Upper lobe of right lung (tissue), 1 donor: ENCODE data around the gene CPZ. TPM values are rescaled to one million over a fixed set of nuclear protein-coding genes. Genes with fewer than 3 reads are reported as not detected.
A peak's percentile ranks its signal among the peaks of the same experiment; 100 is the strongest.

Experiments
- ATAC-seq: fragments of 200-7000 bp; cut with Tn5 transposase; one replicate; pipeline ENCODE4 v1.9.1; 2020; ENCODE audit warnings: mild to moderate bottlenecking, moderate library complexity
- DNase-seq: peaks from one replicate; pipeline ENCODE4 v3.0.0-alpha.2; 2020
- H3K27ac ChIP-seq: fragments of 200-600 bp; one replicate; pipeline ENCODE4 v1.8.0; 2022
- H3K27me3 ChIP-seq: fragments of 200-600 bp; one replicate; pipeline ENCODE4 v1.8.0; 2022; ENCODE audit warnings: mild to moderate bottlenecking
- H3K36me3 ChIP-seq: fragments of 200-600 bp; one replicate; pipeline ENCODE4 v1.8.0; 2022
- H3K4me1 ChIP-seq: fragments of 200-600 bp; one replicate; pipeline ENCODE4 v1.8.0; 2022
- H3K4me3 ChIP-seq: fragments of 200-600 bp; one replicate; pipeline ENCODE4 v1.8.0; 2022; ENCODE audit warnings: mild to moderate bottlenecking
- H3K9me3 ChIP-seq: fragments of 200-600 bp; one replicate; pipeline ENCODE4 v1.8.0; 2022
- intact Hi-C: fragments of 100-400 bp; cut with DNase I; formaldehyde crosslinking; loops from one replicate; pipeline ENCODE4 v1.11.0; 2022
- long read RNA-seq: library from polyadenylated mRNA; unstranded; transcript quantifications from one replicate; pipeline ENCODE4 v2.0.0, GENCODE V29; 2021
- total RNA-seq: library from RNA; stranded (reverse); fragmentation: NEBNext Ultra II Directional; extraction: Animal tissue kit (Norgen Biotek cat#: 25700); gene quantifications from one replicate; pipeline ENCODE4 v1.2.1, GENCODE V29; 2021
- TF ChIP-seq, protein P1 (sequence below): fragments of 200-600 bp; IDR thresholded peaks from one replicate; pipeline ENCODE4 v1.8.0; 2022; ENCODE audit warnings: antibody characterized with exemption
- donor health status: DM: no; HTN: yes; CAD: no; lungs with severe emphysema.

Gene CPZ
- total RNA-seq = 6.7 TPM
- long read RNA-seq, partial matches to known transcripts = 2 of 9 reads
- long read RNA-seq, other reads (novel, unspliced or antisense) = 3 of 9 reads

DNA sequence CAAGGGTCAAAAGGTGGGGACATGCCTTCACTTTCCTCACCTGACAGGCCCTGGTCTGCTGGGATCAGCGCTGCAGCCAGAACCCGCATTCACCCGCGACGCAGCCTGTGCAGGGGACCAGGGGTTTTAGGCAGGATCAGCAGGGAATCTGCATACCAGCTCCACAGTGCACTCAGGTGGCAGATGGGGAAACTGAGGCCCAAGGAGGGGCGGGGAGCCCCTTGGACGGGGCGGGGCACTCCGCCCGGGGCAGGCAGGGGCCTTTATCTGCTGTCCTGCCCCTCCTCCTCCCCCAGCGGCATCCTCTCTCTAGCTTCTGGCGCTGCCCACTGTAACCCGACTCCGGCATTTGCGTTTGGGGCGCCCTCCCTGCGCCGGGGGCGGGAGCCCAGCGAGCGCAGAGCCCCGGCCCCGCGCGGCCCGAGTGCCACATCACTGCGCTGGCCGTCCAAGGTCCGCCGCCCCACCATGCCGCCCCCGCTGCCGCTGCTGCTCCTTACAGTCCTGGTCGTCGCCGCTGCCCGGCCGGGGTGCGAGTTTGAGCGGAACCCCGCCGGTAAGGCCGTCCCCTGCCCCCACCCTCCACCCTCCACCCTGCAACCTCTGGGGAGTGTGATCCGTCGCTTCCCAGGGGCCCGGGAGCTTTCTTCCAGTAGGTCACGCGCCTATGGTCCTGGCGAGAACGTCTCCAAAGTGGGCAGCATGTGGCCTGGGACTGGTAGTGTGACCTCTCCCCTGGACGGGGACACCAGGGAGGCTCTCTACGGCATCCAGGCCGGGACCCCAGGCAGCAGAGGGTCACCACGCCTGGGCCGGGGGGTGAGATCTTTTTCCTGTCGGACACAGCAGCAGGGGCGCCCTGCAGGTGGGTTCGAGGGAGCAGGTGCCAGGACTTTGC, at the start of gene CPZ:
TSS of gene CPZ (plus strand) at position 400 of the 898 bp plus-strand sequence. CDS start at position 469, 69 bp downstream.
- Histone ChIP-seq H3K9me3 (no peaks in the 10 kb centered on the region), H3K4me3 (peak within 1 kb of the TSS; percentile 39), H3K4me1 (no peaks in the 10 kb centered on the region), H3K36me3 (no peaks in the 10 kb centered on the region), H3K27ac (no peak within 1 kb of the TSS), H3K27me3 (peaks cover 41% of the 10 kb centered on the region)
- TF ChIP-seq, protein P1, sequence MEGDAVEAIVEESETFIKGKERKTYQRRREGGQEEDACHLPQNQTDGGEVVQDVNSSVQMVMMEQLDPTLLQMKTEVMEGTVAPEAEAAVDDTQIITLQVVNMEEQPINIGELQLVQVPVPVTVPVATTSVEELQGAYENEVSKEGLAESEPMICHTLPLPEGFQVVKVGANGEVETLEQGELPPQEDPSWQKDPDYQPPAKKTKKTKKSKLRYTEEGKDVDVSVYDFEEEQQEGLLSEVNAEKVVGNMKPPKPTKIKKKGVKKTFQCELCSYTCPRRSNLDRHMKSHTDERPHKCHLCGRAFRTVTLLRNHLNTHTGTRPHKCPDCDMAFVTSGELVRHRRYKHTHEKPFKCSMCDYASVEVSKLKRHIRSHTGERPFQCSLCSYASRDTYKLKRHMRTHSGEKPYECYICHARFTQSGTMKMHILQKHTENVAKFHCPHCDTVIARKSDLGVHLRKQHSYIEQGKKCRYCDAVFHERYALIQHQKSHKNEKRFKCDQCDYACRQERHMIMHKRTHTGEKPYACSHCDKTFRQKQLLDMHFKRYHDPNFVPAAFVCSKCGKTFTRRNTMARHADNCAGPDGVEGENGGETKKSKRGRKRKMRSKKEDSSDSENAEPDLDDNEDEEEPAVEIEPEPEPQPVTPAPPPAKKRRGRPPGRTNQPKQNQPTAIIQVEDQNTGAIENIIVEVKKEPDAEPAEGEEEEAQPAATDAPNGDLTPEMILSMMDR = no peak
- DNase-seq = no peak
- intact Hi-C loops = loop anchor here (5.0 kb wide), 1 partner anchor 125 kb away; no protein-coding TSS in a partner anchor
- peak; percentile 9 for ATAC-seq

DNA sequence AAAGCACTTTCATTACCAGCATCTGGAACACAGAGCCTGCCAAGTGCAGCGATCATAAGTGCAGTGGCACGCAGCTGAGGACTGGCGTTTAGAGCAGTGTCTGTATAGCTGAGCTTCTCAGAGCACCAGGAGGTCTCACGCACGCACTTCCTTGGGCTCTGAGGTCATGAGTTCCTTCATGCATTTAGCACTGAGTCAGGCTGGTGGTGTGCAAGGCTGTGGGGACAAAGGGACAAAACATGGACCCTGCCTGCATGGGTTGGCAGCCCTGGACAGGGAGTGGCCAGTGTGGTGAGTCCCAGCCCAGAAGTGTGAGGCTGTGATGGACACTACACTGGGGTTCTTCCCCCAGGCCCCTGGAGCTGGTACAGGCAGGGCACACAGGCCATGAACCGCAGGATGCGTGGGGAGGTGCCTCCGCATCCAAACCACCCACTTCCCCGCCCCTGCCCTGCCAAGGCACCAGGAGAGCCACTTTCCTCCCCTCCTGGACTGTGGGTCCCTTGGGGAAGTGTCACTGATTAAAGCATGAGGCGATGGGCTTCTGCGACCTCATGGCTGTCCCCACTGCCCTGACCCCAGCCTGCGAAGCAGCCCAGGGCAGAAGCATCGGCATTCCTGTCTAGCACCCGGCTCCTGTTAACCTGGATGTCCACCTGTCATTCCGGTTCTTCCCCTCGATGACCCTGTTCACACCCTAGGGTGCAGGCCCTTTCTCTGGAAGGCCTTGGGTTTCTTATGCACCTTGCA, 49.6 kb upstream of the CPZ start:
- Histone ChIP-seq H3K36me3 (no peaks in the 10 kb centered on the region), H3K27me3 (no peaks in the 10 kb centered on the region), H3K4me3 (no peak overlapping the region), H3K9me3 (no peaks in the 10 kb centered on the region), H3K27ac (no peak overlapping the region), H3K4me1 (no peaks in the 10 kb centered on the region)
- intact Hi-C loops = no loop called here
- TF ChIP-seq, protein P1 = no peak
- DNase-seq (peak; percentile 52), ATAC-seq (no peak)

DNA sequence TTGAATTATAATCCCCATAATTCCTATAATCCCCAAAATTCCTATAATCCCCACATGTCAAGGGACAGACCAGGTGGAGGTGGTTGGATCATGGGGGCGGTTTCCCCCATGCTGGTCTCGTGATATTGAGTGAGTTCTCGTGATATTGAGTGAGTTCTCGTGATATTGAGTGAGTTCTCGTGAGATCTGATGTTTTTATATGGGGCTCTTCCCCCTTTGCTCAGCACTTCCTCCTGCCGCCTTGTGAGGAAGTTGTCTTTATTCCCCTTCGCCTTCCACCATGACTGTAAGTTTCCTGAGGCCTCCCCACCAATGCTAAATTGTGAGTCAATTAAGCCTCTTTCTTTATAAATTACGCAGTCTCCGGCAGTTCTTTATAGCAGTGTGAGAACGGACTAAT, 48.9 kb upstream of the CPZ start:
- intact Hi-C loops = no loop called here
- TF ChIP-seq, protein P1 = no peak
- Histone ChIP-seq H3K27ac (no peak overlapping the region), H3K9me3 (no peaks in the 10 kb centered on the region), H3K4me1 (no peaks in the 10 kb centered on the region), H3K4me3 (no peak overlapping the region), H3K27me3 (no peaks in the 10 kb centered on the region), H3K36me3 (no peaks in the 10 kb centered on the region)
- DNase-seq (no peak), ATAC-seq (no peak)

DNA sequence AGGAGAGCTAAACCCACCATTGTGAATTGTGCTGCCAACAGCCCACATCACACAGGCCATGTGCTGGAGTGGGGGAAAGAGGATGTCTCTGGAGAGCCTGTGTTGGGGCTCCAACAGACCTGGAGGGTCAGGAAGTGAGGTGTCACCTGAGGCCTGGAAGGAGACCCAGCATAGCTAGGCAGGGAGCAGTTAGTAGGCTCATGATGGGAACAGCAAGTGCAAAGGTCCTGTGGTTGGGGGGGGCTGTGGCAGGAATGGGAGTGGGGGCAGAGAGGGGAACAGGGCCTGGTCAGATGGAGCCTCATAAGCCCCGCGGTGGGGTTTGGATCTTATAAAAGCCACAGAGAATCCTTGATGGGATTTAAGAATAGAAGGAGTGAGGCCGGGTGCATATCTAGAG, 48.3 kb upstream of the CPZ start:
- Histone ChIP-seq H3K27ac (no peak overlapping the region), H3K4me3 (no peak overlapping the region), H3K9me3 (no peaks in the 10 kb centered on the region), H3K27me3 (no peaks in the 10 kb centered on the region), H3K36me3 (no peaks in the 10 kb centered on the region), H3K4me1 (no peaks in the 10 kb centered on the region)
- TF ChIP-seq, protein P1 = no peak
- DNase-seq = no peak
- no peak for ATAC-seq
- intact Hi-C loops = no loop called here

DNA sequence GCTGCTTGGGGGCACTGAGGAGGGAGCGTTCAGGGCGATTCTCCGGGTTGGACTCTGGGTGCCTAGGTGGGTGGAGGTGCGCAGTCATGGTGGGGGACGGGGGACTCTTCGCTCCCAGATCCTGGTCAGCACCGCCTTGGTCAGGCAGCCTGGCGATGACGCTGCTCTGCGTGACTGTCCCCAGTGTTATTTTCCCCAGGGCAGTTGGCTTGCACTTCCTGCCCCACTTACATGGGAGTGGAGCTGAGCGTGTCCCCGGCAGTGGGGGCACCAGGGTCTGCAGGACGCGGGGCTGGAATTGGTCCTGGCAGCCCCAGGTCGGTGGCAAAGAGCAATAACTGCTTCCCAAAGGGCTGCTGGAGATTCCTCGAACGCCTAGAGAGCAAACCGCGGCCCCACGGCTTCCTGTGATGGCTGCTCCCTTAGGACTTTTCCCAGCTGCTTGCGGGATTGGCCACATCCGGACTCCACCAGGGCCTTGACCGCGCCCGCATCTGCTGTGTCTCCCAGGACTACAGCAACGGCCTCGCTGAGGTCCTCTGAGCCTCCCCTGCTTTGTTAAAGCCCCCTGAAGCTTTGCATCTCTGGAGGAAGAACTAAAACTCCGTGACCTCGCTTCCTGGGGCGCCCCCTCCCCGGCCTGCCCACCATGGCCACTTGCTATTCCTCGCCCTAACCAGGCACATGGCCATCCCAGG, 47.7 kb upstream of the CPZ start:
- Histone ChIP-seq H3K36me3 (no peaks in the 10 kb centered on the region), H3K27ac (no peak overlapping the region), H3K4me3 (no peak overlapping the region), H3K4me1 (no peaks in the 10 kb centered on the region), H3K9me3 (no peaks in the 10 kb centered on the region), H3K27me3 (no peaks in the 10 kb centered on the region)
- peak; percentile 56 for DNase-seq
- intact Hi-C loops = no loop called here
- no peak for ATAC-seq
- TF ChIP-seq, protein P1 = no peak
